ENCODE data around the gene METAP1. TPM values are rescaled to one million over a fixed set of nuclear protein-coding genes. Genes with fewer than 3 reads are reported as not detected.
"Not testable (repeated sequence)": the region's sequence is repeated elsewhere in the genome, so short reads cannot be mapped to it uniquely, and the experiment has no call there.

METAP1 gene
- total and polyA plus RNA-seq, 2 of the 8 experiments (the other 6 are each of a cell fraction or from before 2014, with no cell fraction given) = 50.6 to 85.2 TPM

- 97% methylated on average over 2 of the region's 2 CpGs; no CpG with 5 or more reads in 1 of the 2 experiments for WGBS, 2 experiments (ENCODE audit: extremely low coverage in 1 of 2, insufficient coverage in 1 of 2, insufficient read length in 1 of 2, insufficient replicate concordance in 2 of 2, low coverage in 1 of 2, low lambda C conversion rate in 2 of 2, missing lambda C conversion rate in 1 of 2)
- H3K79me1 ChIP-seq (ENCODE audit: low read depth, low read length); H2AK5ac ChIP-seq (ENCODE audit: low read depth, low read length); H3K4me2 ChIP-seq (ENCODE audit: insufficient read depth in 1 of 2, low read depth in 2 of 2, low read length in 2 of 2); H3K9me3 ChIP-seq (ENCODE audit: insufficient read depth in 2 of 2, low read depth in 1 of 2, low read length in 1 of 2); H3K18ac ChIP-seq (ENCODE audit: extremely low read depth, low read length); H4K5ac ChIP-seq (ENCODE audit: insufficient read length, low read depth, low read length); H4K8ac ChIP-seq (ENCODE audit: extremely low read depth, insufficient read depth, low read length); H2BK120ac ChIP-seq (replicated peaks; ENCODE audit: low read depth, low read length); H3K79me2 ChIP-seq (ENCODE audit: control insufficient read depth in 1 of 2, insufficient read depth in 2 of 2, low read length in 2 of 2); H3K23ac ChIP-seq (ENCODE audit: insufficient read length); H4K91ac ChIP-seq (replicated peaks; ENCODE audit: insufficient read length, low read length); H3K23me2 ChIP-seq (ENCODE audit: low read depth, low read length); H3K27me3 ChIP-seq (replicated peaks in 1 of 4; ENCODE audit: control insufficient read depth in 3 of 4, extremely low read depth in 1 of 4, insufficient read depth in 3 of 4, low read length in 3 of 4); H2BK12ac ChIP-seq (ENCODE audit: low read depth, low read length); H3K14ac ChIP-seq (ENCODE audit: insufficient read length); H2BK20ac ChIP-seq (ENCODE audit: low read length); H4K20me1 ChIP-seq (replicated peaks in 1 of 2; ENCODE audit: control insufficient read depth in 1 of 2, insufficient read depth in 2 of 2, low read length in 2 of 2); H3K27ac ChIP-seq (ENCODE audit: low read depth, low read length); H2BK5ac ChIP-seq (ENCODE audit: low read depth, low read length); H3K4ac ChIP-seq (replicated peaks; ENCODE audit: insufficient read length, low read depth, low read length); H3K4me1 ChIP-seq (replicated peaks in 1 of 4; ENCODE audit: control insufficient read depth in 3 of 4, insufficient read depth in 4 of 4, low read length in 3 of 4); H2AFZ ChIP-seq (ENCODE audit: low read length); H3K9ac ChIP-seq (replicated peaks in 1 of 4; ENCODE audit: extremely low read depth in 1 of 4, low read depth in 3 of 4, low read length in 3 of 4); H3K56ac ChIP-seq (replicated peaks; ENCODE audit: insufficient read length, low read depth, low read length); H2BK15ac ChIP-seq (ENCODE audit: low read length); FAIRE-seq; H3K4me3 ChIP-seq (ENCODE audit: extremely low read depth in 1 of 4, insufficient read depth in 2 of 4, low read depth in 3 of 4, low read length in 4 of 4); CTCF ChIA-PET (ENCODE audit: partially characterized antibody); DNase-seq (ENCODE audit: low read depth in 1 of 2, low spot score in 2 of 2): not testable (repeated sequence)
- POLR2A ChIA-PET (ENCODE audit: partially characterized antibody) = interaction anchor here (0.7 kb wide), 1 partner anchor 9 kb away, joined by 3 read pairs; no protein-coding TSS in a partner anchor
- peaks cover 6 to 18% (median 12%) of the 10 kb centered on the region in 4 experiments for H3K36me3 ChIP-seq (ENCODE audit: control insufficient read depth in 2 of 4, insufficient read depth in 4 of 4, low read length in 3 of 4)
Measured at GRCh38 chr4:99065521-99065920, 70.0 kb downstream of the METAP1 start.
